WTC11 (cell line): ENCODE data around the gene CDK6.

Experiments
- ERG ChIP-seq: fragments of 250-450 bp; sonication (Bioruptor Pico); IDR thresholded peaks from 2 replicates; pipeline ENCODE4 v1.8.0; 2021; ENCODE audit warnings: mild to moderate bottlenecking
- FOXP4 ChIP-seq: sonication (generic); formaldehyde crosslinking; IDR thresholded peaks from 2 replicates; pipeline ENCODE4 v1.8.0; 2022; ENCODE audit warnings: mild to moderate bottlenecking, missing genetic modification reagents
- SMAD3 ChIP-seq: sonication (generic); formaldehyde crosslinking; IDR thresholded peaks from 2 replicates; pipeline ENCODE4 v1.8.0; 2022; ENCODE audit warnings: missing genetic modification reagents, mild to moderate bottlenecking, borderline replicate concordance
- ZBTB21 ChIP-seq: sonication (generic); formaldehyde crosslinking; IDR thresholded peaks from 2 replicates; pipeline ENCODE4 v1.8.1; 2023; ENCODE audit warnings: mild to moderate bottlenecking, missing genetic modification reagents, borderline replicate concordance
- ZNF416 ChIP-seq: fragments of 250-450 bp; sonication (Bioruptor Pico); IDR thresholded peaks from 2 replicates; pipeline ENCODE4 v1.9.0; 2021; ENCODE audit warnings: mild to moderate bottlenecking, inconsistent platforms
- TF ChIP-seq, protein P1 (sequence below): fragments of 200-600 bp; IDR thresholded peaks from 2 replicates; pipeline ENCODE4 v1.8.0; 2022; ENCODE audit warnings: antibody characterized with exemption
- TF ChIP-seq, protein P2 (sequence below): sonication (generic); formaldehyde crosslinking; IDR thresholded peaks from 2 replicates; pipeline ENCODE4 v1.8.0; 2022; ENCODE audit warnings: mild to moderate bottlenecking, missing genetic modification reagents
- TF ChIP-seq, protein P3 (sequence below): sonication (generic); formaldehyde crosslinking; IDR thresholded peaks from 2 replicates; pipeline ENCODE4 v1.8.0; 2023; ENCODE audit warnings: missing genetic modification reagents
- TF ChIP-seq, protein P4 (sequence below): sonication (generic); formaldehyde crosslinking; IDR thresholded peaks from 2 replicates; pipeline ENCODE4 v1.8.0; 2022; ENCODE audit warnings: mild to moderate bottlenecking, missing genetic modification reagents

DNA sequence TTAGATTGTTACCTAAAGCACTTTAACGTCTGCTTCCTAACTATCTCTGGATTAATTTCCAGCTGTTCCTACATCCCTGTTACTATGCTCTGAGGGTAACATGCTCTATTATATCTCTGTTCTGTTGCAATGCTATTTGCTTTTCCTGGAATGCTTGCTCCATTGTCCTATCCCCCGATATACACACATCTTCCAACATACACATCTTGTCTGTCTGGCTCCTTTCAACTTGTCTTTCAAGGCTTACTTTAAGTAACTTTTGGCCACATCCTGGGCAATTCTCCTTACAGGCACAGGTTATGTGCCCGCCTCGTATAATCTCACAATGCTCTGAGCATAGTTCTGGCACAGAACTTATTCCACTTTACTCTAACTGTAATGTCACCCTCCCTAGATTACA, 96.2 kb downstream of the CDK6 start:
- TF ChIP-seq, protein P1, sequence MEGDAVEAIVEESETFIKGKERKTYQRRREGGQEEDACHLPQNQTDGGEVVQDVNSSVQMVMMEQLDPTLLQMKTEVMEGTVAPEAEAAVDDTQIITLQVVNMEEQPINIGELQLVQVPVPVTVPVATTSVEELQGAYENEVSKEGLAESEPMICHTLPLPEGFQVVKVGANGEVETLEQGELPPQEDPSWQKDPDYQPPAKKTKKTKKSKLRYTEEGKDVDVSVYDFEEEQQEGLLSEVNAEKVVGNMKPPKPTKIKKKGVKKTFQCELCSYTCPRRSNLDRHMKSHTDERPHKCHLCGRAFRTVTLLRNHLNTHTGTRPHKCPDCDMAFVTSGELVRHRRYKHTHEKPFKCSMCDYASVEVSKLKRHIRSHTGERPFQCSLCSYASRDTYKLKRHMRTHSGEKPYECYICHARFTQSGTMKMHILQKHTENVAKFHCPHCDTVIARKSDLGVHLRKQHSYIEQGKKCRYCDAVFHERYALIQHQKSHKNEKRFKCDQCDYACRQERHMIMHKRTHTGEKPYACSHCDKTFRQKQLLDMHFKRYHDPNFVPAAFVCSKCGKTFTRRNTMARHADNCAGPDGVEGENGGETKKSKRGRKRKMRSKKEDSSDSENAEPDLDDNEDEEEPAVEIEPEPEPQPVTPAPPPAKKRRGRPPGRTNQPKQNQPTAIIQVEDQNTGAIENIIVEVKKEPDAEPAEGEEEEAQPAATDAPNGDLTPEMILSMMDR, result no peak
- TF ChIP-seq, protein P2, sequence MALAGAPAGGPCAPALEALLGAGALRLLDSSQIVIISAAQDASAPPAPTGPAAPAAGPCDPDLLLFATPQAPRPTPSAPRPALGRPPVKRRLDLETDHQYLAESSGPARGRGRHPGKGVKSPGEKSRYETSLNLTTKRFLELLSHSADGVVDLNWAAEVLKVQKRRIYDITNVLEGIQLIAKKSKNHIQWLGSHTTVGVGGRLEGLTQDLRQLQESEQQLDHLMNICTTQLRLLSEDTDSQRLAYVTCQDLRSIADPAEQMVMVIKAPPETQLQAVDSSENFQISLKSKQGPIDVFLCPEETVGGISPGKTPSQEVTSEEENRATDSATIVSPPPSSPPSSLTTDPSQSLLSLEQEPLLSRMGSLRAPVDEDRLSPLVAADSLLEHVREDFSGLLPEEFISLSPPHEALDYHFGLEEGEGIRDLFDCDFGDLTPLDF (CRISPR knock-in tag), result no peak
- TF ChIP-seq ZBTB21 (CRISPR knock-in tag), result no peak
- TF ChIP-seq ZNF416 (CRISPR knock-in tag), result no peak
- TF ChIP-seq SMAD3, result no peak
- TF ChIP-seq ERG (CRISPR knock-in tag), result no peak
- TF ChIP-seq, protein P3, sequence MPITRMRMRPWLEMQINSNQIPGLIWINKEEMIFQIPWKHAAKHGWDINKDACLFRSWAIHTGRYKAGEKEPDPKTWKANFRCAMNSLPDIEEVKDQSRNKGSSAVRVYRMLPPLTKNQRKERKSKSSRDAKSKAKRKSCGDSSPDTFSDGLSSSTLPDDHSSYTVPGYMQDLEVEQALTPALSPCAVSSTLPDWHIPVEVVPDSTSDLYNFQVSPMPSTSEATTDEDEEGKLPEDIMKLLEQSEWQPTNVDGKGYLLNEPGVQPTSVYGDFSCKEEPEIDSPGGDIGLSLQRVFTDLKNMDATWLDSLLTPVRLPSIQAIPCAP, result no peak
- TF ChIP-seq, protein P4, sequence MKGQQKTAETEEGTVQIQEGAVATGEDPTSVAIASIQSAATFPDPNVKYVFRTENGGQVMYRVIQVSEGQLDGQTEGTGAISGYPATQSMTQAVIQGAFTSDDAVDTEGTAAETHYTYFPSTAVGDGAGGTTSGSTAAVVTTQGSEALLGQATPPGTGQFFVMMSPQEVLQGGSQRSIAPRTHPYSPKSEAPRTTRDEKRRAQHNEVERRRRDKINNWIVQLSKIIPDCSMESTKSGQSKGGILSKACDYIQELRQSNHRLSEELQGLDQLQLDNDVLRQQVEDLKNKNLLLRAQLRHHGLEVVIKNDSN, result no peak
- TF ChIP-seq FOXP4, result no peak
